GM12878 (cell line): Measurements from ENCODE around the gene VAC14. TPM values are rescaled to one million over a fixed set of nuclear protein-coding genes. Genes with fewer than 3 reads are reported as not detected.

Experiments used
- ATAC-seq: fragments of 200-7000 bp; cut with Tn5 transposase; 3 replicates; pipeline ENCODE4 v1.9.1; 2020; ENCODE audit warnings: mild to moderate bottlenecking, moderate library complexity
- BruUV-seq: library from RNA; stranded (reverse); fragments of 400-500 nt; replicated peaks from 2 replicates; lab custom pipeline; 2021; lab: Mats Ljungman, UMichigan
- CTCF ChIA-PET: fragments of 300-600 bp; sonication (Branson Sonifier 250); formaldehyde crosslinking; extraction: SDS; loops from one replicate; lab custom pipeline; 2021; ENCODE audit warnings: inconsistent platforms; lab: Yijun Ruan, JAX
- POLR2A ChIA-PET: fragments of 350-600 bp; formaldehyde crosslinking; extraction: SDS; loops from one replicate; lab custom pipeline; 2021; ENCODE audit warnings: inconsistent platforms; lab: Charles Lee
- RAD21 ChIA-PET: fragments of 300-600 bp; sonication (Branson Sonifier 250); formaldehyde crosslinking; loops from one replicate; lab custom pipeline; 2023; ENCODE audit warnings: antibody characterized with exemption; ENCODE audit not compliant: unreplicated experiment; lab: Charles Lee
- SMC1A ChIA-PET: fragments of 300-600 bp; sonication (Branson Sonifier 250); formaldehyde crosslinking; loops from one replicate; lab custom pipeline; 2023; ENCODE audit not compliant: unreplicated experiment, uncharacterized antibody; lab: Charles Lee
- DNase-seq: peaks from one replicate; pipeline ENCODE4 v3.0.0-alpha.2; 2011; ENCODE audit warnings: low read depth, low spot score
- FAIRE-seq: peaks from 3 replicates; lab custom pipeline; 2011; peaks lifted over from hg19 to GRCh38; lab: Jason Lieb, UNC
- H2AFZ ChIP-seq: 2 replicates; pipeline ENCODE4 v1.6.0; 2011; ENCODE audit warnings: low read depth, low read length, control low read depth; ENCODE audit not compliant: control insufficient read depth
- H3K27ac ChIP-seq: 2 replicates; pipeline ENCODE4 v1.5.1; 2011; ENCODE audit warnings: control low read depth; ENCODE audit not compliant: control insufficient read depth, insufficient read depth
- H3K27me3 ChIP-seq, 2 experiments: replicated peaks in 1 of 2; 2 replicates each; pipeline versions ENCODE4 v1.6.0 to v1.6.1; 2011; ENCODE audit warnings: low read length in 1 of 2; ENCODE audit not compliant: control insufficient read depth in 2 of 2, insufficient read depth in 2 of 2
- H3K36me3 ChIP-seq, 2 experiments: 2 replicates each; pipeline ENCODE4 v1.5.1; 2011; ENCODE audit warnings: low read length in 1 of 2; ENCODE audit not compliant: control insufficient read depth in 2 of 2, insufficient read depth in 2 of 2
- H3K4me1 ChIP-seq: 2 replicates; pipeline ENCODE4 v1.6.1; 2011; ENCODE audit warnings: mild to moderate bottlenecking, low read length, moderate library complexity, mixed read lengths; ENCODE audit not compliant: control insufficient read depth, insufficient read depth
- H3K4me2 ChIP-seq: 2 replicates; pipeline ENCODE4 v1.6.0; 2011; ENCODE audit warnings: control low read depth; ENCODE audit not compliant: control insufficient read depth, insufficient read depth
- H3K4me3 ChIP-seq: fragments of 200-600 bp; sonication (generic); 2 replicates; pipeline ENCODE4 v1.5.1; 2016
- H3K79me2 ChIP-seq: 2 replicates; pipeline ENCODE4 v1.6.0; 2011; ENCODE audit warnings: low read length; ENCODE audit not compliant: control insufficient read depth, insufficient read depth
- H3K9ac ChIP-seq: 2 replicates; pipeline ENCODE4 v1.8.0; 2011; ENCODE audit warnings: low read length, control low read depth, mixed read lengths; ENCODE audit not compliant: control insufficient read depth, insufficient read depth
- H3K9me3 ChIP-seq: replicated peaks from 3 replicates; pipeline ENCODE4 v1.5.1; 2011; ENCODE audit warnings: mild to moderate bottlenecking, low read length; ENCODE audit not compliant: control insufficient read depth, insufficient read depth
- H4K20me1 ChIP-seq: 2 replicates; pipeline ENCODE4 v1.6.0; 2011; ENCODE audit not compliant: control insufficient read depth, insufficient read depth
- GATAD2B ChIP-seq: fragments of 450-650 bp; conservative IDR thresholded peaks from 2 replicates; pipeline ENCODE4 v1.6.1; 2017; ENCODE audit warnings: low read depth, mild to moderate bottlenecking, moderate library complexity
- MXI1 ChIP-seq: fragments of 150-350 bp; IDR thresholded peaks from 2 replicates; pipeline ENCODE4 v1.6.1; 2011; ENCODE audit warnings: low read depth, mild to moderate bottlenecking, inconsistent platforms, low read length, improper control_type of control experiment
- NR2C1 ChIP-seq: fragments of 450-650 bp; IDR thresholded peaks from 2 replicates; pipeline ENCODE4 v1.6.1; 2017; ENCODE audit warnings: antibody characterized with exemption, mild to moderate bottlenecking, moderate library complexity
- NRF1 ChIP-seq: conservative IDR thresholded peaks from 2 replicates; pipeline ENCODE4 v1.6.1; 2011; ENCODE audit warnings: mild to moderate bottlenecking, low read depth, low read length, improper control_type of control experiment
- STAT3 ChIP-seq: IDR thresholded peaks from 2 replicates; pipeline ENCODE4 v1.6.1; 2011; ENCODE audit warnings: low read depth, low read length, improper control_type of control experiment
- TCF3 ChIP-seq: IDR thresholded peaks from 2 replicates; pipeline ENCODE4 v1.6.1; 2012; ENCODE audit warnings: low read depth, mild to moderate bottlenecking, low read length, borderline replicate concordance; ENCODE audit not compliant: insufficient read depth
- ZNF622 ChIP-seq: fragments of 450-650 bp; IDR thresholded peaks from 2 replicates; pipeline ENCODE4 v1.6.1; 2017; ENCODE audit warnings: mild to moderate bottlenecking, inconsistent platforms
- ZZZ3 ChIP-seq: IDR thresholded peaks from 2 replicates; pipeline ENCODE4 v1.6.1; 2011; ENCODE audit warnings: low read depth; ENCODE audit not compliant: control insufficient read depth, insufficient read length
- WGBS: methylation state at CpG from one replicate; pipeline ENCODE4 v1.1.6; 2016; ENCODE audit warnings: low lambda C conversion rate; ENCODE audit not compliant: insufficient replicate concordance, insufficient coverage; ENCODE audit errors: missing lambda C conversion rate; 5-methylcytosine and 5-hydroxymethylcytosine counted together
- in situ Hi-C: fragments of 300-500 bp; cut with MboI; formaldehyde crosslinking; loops from 9 replicates; pipeline ENCODE4 v1.14.3; 2018; ENCODE audit warnings: mixed read lengths
- intact Hi-C: fragments of 100-400 bp; cut with micrococcal nuclease; formaldehyde crosslinking; loops from one replicate; pipeline ENCODE4 v1.14.2; 2022; ENCODE audit not compliant: unreplicated experiment
- polyA plus RNA-seq, 11 experiments: library from polyadenylated mRNA; depleted of rRNA in 4 of 11; unstranded in 6 of 11; stranded (reverse) in 5 of 11; fragments of >200 nt; fragmentation: Nextera tagmentation in 4 of 11; fragmentation: Illumina TruSeq in 1 of 11; extraction: Ambion mirVana in 4 of 11; extraction: Trizol in 1 of 11; gene quantifications; 1 replicate in 1 of 11; 2 replicates in 10 of 11; pipeline versions ENCODE4 v1.2.1 to v1.2.3, GENCODE V29; 2011 to 2016; ENCODE audit warnings: inconsistent platforms in 2 of 11, missing spikeins in 2 of 11, low read depth in 1 of 11
- total RNA-seq, 4 experiments: library from RNA; depleted of rRNA in 3 of 4; stranded (reverse); fragments of >200 nt in 3 of 4; fragmentation: Illumina TruSeq in 1 of 4; extraction: Trizol in 1 of 4; gene quantifications; 2 replicates each; pipeline versions ENCODE4 v1.2.1 to v1.2.3, GENCODE V29; 2013 to 2021
- TF ChIP-seq, protein P1 (sequence below): IDR thresholded peaks from 2 replicates; pipeline ENCODE4 v1.6.1; 2012; ENCODE audit warnings: low read depth, low read length, improper control_type of control experiment
- TF ChIP-seq, protein P2 (sequence below): fragments of 450-650 bp; conservative IDR thresholded peaks from 2 replicates; pipeline ENCODE4 v1.6.1; 2017; ENCODE audit warnings: mild to moderate bottlenecking, moderate library complexity

The VAC14 gene
- total and polyA plus RNA-seq, 10 of the 15 experiments (the other 5 are each of a cell fraction or from before 2014, with no cell fraction given) = 1.3 to 45.5 (median 25.5) TPM

DNA sequence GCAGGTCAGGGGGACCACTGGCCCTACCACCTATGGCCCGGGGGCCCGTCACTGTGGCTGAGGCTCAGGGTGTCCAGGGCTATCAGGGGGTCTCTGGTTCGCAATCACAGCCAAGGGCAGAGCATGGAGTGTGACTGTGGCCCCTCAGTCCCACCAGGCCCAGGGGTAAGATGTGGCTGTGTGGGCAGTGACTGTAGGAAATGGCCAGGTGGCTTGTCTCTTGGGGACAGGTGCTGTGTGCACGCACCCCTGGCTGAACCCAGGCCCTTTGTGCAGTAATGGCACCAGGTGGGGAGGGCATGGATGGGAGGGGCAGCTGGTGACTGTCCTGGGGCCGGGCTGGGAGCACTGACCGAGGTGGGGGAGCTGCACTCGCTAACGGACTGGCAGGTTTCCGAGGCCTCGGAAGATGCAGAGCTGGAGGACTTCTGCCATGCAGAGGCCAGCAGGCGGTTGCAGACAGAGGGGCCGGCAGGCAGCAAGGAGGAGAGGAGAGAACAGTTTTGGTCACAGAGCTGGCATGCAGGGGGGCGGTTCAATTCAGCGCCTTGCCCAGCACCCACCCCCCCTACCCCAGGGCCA lies 135.8 kb downstream of the VAC14 start:
- in situ Hi-C loops = no loop called here
- CTCF ChIA-PET = no interaction called here
- Histone ChIP-seq H3K4me1 (no peaks in the 10 kb centered on the region), H3K36me3 (no peaks in the 10 kb centered on the region), H3K9me3 (no peaks in the 10 kb centered on the region), H3K27me3 (no peaks in the 10 kb centered on the region; a peak in 1 of 4 replicates), H2AFZ (no peak overlapping the region), H4K20me1 (no peaks in the 10 kb centered on the region)
- 61% methylated on average over 12 of the region's 14 CpGs for WGBS
- RAD21 ChIA-PET = no interaction called here
- DNase-seq = no peak
- POLR2A ChIA-PET = no interaction called here
- SMC1A ChIA-PET = interaction anchor here (0.5 kb wide), 1 partner anchor 58 kb away, joined by 3 read pairs; no protein-coding TSS in a partner anchor
- BruUV-seq = no TSS peak
- TF ChIP-seq MXI1 = no peak
- no peak for TF ChIP-seq ZNF622
- no peak for TF ChIP-seq NR2C1
- TF ChIP-seq, protein P1, sequence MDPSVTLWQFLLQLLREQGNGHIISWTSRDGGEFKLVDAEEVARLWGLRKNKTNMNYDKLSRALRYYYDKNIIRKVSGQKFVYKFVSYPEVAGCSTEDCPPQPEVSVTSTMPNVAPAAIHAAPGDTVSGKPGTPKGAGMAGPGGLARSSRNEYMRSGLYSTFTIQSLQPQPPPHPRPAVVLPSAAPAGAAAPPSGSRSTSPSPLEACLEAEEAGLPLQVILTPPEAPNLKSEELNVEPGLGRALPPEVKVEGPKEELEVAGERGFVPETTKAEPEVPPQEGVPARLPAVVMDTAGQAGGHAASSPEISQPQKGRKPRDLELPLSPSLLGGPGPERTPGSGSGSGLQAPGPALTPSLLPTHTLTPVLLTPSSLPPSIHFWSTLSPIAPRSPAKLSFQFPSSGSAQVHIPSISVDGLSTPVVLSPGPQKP = no peak
- TF ChIP-seq ZZZ3 = no peak
- TF ChIP-seq TCF3 = no peak
- TF ChIP-seq NRF1 = no peak
- TF ChIP-seq GATAD2B = no peak
- TF ChIP-seq STAT3 = no peak
- TF ChIP-seq, protein P2, sequence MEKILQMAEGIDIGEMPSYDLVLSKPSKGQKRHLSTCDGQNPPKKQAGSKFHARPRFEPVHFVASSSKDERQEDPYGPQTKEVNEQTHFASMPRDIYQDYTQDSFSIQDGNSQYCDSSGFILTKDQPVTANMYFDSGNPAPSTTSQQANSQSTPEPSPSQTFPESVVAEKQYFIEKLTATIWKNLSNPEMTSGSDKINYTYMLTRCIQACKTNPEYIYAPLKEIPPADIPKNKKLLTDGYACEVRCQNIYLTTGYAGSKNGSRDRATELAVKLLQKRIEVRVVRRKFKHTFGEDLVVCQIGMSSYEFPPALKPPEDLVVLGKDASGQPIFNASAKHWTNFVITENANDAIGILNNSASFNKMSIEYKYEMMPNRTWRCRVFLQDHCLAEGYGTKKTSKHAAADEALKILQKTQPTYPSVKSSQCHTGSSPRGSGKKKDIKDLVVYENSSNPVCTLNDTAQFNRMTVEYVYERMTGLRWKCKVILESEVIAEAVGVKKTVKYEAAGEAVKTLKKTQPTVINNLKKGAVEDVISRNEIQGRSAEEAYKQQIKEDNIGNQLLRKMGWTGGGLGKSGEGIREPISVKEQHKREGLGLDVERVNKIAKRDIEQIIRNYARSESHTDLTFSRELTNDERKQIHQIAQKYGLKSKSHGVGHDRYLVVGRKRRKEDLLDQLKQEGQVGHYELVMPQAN = no peak
- TF ChIP-seq, all 136 proteins: peak for 0
- intact Hi-C loops = no loop called here
- Histone ChIP-seq H3K4me3 (no peak overlapping the region), H3K4me2 (no peak overlapping the region), H3K9ac (no peak overlapping the region), H3K79me2 (no peaks in the 10 kb centered on the region), H3K27ac (no peak overlapping the region)
- FAIRE-seq = no peak
- no peak for ATAC-seq
